ENCODE results near the gene ATAD1.

DNA sequence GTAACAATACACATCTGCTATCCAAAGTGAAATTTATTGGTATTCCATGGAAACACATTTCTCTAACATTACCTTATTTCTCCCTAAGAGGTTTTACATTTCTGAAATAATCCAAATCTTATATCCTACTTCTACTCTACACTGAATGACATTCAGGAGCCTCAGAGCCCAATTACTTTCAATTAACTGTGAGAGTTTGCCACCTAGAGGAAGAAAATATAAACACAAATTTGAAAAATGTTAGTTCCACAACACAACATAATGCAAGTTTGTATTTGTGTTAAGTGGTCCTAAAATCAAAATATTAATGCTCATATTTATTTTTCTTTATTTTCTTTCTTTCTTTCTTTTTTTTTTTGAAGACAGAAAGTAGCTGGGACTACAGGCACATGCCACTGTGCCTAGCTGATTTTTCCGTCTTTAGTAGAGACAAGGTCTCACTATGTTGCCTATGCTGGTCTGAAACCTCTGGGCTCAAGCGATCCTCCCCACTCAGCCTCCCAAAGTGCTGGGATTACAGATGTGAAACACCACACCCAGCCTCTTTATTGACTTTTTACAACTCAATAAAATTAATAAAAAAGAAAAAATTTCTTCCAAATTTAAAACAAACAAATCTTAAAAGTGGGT lies 46.0 kb downstream of the ATAD1 start:
- TF ChIP-seq, protein P1, sequence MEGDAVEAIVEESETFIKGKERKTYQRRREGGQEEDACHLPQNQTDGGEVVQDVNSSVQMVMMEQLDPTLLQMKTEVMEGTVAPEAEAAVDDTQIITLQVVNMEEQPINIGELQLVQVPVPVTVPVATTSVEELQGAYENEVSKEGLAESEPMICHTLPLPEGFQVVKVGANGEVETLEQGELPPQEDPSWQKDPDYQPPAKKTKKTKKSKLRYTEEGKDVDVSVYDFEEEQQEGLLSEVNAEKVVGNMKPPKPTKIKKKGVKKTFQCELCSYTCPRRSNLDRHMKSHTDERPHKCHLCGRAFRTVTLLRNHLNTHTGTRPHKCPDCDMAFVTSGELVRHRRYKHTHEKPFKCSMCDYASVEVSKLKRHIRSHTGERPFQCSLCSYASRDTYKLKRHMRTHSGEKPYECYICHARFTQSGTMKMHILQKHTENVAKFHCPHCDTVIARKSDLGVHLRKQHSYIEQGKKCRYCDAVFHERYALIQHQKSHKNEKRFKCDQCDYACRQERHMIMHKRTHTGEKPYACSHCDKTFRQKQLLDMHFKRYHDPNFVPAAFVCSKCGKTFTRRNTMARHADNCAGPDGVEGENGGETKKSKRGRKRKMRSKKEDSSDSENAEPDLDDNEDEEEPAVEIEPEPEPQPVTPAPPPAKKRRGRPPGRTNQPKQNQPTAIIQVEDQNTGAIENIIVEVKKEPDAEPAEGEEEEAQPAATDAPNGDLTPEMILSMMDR (IDR thresholded peaks at IDR 0.05 in 2 of 3, conservative IDR thresholded peaks at IDR 0.05 in 1 of 3; ENCODE audit: insufficient read depth in 2 of 3, low read depth in 1 of 3, low read length in 3 of 3): peak in 1 of 3 experiments; percentile 51; a peak in 3 of 6 replicates
- TF ChIP-seq FOS (IDR thresholded peaks at IDR 0.05; ENCODE audit: extremely low read depth, insufficient read length) (no peak), RBFOX2 (IDR thresholded peaks at IDR 0.05; ENCODE audit: low read depth, low read length) (no peak), POLR2AphosphoS2 (IDR thresholded peaks at IDR 0.05; ENCODE audit: low read length) (no peak), MXI1 (IDR thresholded peaks at IDR 0.05; ENCODE audit: low read depth, low read length) (no peak), CREM (IDR thresholded peaks at IDR 0.05; ENCODE audit: low read depth) (no peak), KDM2B (CRISPR knock-in tag; IDR thresholded peaks at IDR 0.05) (no peak), POLR2AphosphoS5 (IDR thresholded peaks at IDR 0.05; ENCODE audit: control insufficient read depth, insufficient read depth, low read depth, low read length) (no peak), ELF1 (tag; IDR thresholded peaks at IDR 0.05) (no peak)
- TF ChIP-seq, protein P2, sequence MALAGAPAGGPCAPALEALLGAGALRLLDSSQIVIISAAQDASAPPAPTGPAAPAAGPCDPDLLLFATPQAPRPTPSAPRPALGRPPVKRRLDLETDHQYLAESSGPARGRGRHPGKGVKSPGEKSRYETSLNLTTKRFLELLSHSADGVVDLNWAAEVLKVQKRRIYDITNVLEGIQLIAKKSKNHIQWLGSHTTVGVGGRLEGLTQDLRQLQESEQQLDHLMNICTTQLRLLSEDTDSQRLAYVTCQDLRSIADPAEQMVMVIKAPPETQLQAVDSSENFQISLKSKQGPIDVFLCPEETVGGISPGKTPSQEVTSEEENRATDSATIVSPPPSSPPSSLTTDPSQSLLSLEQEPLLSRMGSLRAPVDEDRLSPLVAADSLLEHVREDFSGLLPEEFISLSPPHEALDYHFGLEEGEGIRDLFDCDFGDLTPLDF (CRISPR knock-in tag; IDR thresholded peaks at IDR 0.05): no peak
- TF ChIP-seq, protein P3, sequence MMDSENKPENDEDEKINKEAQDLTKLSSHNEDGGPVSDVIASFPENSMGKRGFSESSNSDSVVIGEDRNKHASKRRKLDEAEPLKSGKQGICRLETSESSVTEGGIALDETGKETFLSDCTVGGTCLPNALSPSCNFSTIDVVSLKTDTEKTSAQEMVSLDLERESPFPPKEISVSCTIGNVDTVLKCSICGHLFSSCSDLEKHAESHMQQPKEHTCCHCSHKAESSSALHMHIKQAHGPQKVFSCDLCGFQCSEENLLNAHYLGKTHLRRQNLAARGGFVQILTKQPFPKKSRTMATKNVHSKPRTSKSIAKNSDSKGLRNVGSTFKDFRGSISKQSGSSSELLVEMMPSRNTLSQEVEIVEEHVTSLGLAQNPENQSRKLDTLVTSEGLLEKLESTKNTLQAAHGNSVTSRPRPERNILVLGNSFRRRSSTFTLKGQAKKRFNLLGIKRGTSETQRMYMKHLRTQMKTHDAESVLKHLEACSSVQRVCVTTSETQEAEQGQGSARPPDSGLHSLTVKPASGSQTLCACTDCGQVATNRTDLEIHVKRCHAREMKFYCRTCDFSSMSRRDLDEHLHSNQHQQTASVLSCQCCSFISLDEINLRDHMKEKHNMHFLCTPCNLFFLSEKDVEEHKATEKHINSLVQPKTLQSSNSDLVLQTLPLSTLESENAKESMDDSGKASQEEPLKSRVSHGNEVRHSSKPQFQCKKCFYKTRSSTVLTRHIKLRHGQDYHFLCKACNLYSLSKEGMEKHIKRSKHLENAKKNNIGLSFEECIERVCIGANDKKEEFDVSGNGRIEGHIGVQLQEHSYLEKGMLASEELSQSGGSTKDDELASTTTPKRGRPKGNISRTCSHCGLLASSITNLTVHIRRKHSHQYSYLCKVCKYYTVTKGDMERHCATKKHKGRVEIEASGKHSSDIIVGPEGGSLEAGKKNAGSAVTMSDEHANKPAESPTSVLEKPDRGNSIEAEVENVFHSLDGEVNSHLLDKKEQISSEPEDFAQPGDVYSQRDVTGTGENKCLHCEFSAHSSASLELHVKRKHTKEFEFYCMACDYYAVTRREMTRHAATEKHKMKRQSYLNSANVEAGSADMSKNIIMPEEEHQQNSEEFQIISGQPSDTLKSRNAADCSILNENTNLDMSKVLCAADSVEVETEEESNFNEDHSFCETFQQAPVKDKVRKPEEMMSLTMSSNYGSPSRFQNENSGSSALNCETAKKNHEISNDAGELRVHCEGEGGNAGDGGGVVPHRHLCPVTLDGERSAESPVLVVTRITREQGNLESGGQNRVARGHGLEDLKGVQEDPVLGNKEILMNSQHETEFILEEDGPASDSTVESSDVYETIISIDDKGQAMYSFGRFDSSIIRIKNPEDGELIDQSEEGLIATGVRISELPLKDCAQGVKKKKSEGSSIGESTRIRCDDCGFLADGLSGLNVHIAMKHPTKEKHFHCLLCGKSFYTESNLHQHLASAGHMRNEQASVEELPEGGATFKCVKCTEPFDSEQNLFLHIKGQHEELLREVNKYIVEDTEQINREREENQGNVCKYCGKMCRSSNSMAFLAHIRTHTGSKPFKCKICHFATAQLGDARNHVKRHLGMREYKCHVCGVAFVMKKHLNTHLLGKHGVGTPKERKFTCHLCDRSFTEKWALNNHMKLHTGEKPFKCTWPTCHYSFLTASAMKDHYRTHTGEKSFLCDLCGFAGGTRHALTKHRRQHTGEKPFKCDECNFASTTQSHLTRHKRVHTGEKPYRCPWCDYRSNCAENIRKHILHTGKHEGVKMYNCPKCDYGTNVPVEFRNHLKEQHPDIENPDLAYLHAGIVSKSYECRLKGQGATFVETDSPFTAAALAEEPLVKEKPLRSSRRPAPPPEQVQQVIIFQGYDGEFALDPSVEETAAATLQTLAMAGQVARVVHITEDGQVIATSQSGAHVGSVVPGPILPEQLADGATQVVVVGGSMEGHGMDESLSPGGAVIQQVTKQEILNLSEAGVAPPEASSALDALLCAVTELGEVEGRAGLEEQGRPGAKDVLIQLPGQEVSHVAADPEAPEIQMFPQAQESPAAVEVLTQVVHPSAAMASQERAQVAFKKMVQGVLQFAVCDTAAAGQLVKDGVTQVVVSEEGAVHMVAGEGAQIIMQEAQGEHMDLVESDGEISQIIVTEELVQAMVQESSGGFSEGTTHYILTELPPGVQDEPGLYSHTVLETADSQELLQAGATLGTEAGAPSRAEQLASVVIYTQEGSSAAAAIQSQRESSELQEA (IDR thresholded peaks at IDR 0.05; ENCODE audit: low read depth): no peak
